AG09319 (cell line): ENCODE results near the gene MRPL55.

ENCODE experiments used
- DNase-seq: peaks from one replicate; pipeline ENCODE4 v3.0.0-alpha.2; 2010; ENCODE audit warnings: low read depth; ENCODE audit errors: extremely low read depth
- TF ChIP-seq, protein P1 (sequence below): IDR thresholded peaks from 2 replicates; pipeline ENCODE4 v1.5.1; 2011; ENCODE audit warnings: low read depth, mild to moderate bottlenecking, inconsistent platforms, low read length, moderate library complexity

The MRPL55 gene

DNA sequence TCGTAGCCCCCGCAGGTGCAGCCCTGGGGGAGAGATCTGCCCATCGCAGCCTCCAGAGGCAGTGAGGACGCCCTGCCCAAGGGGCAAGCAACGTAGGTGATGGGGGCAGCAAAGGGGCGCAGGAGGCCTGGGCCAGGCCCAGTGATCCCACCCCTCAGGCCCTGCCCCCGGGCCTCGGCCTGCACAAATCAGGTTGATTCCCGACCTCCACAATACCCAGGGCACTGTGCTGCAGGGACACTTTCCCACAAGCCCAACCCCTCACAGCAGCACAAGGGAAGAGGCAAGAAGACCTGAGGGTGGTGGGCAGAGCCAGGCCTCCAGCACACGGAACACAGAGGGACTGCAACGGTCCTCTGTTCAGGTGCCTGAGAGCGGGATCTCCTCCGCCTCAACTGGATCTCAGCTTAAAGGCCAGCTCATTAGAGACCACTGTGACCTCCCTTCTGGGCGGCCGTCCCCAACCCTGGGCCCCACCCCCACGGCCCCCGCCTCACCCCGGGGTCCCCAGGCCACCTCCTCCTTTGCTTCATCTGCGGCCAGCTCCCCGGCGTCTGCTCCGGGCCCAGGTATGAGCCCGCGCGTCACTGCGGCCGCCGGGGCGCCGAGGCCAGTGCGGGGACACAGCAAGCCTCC lies 27.4 kb downstream of the MRPL55 start:
- no peak for DNase-seq
- TF ChIP-seq, protein P1, sequence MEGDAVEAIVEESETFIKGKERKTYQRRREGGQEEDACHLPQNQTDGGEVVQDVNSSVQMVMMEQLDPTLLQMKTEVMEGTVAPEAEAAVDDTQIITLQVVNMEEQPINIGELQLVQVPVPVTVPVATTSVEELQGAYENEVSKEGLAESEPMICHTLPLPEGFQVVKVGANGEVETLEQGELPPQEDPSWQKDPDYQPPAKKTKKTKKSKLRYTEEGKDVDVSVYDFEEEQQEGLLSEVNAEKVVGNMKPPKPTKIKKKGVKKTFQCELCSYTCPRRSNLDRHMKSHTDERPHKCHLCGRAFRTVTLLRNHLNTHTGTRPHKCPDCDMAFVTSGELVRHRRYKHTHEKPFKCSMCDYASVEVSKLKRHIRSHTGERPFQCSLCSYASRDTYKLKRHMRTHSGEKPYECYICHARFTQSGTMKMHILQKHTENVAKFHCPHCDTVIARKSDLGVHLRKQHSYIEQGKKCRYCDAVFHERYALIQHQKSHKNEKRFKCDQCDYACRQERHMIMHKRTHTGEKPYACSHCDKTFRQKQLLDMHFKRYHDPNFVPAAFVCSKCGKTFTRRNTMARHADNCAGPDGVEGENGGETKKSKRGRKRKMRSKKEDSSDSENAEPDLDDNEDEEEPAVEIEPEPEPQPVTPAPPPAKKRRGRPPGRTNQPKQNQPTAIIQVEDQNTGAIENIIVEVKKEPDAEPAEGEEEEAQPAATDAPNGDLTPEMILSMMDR: no peak

DNA sequence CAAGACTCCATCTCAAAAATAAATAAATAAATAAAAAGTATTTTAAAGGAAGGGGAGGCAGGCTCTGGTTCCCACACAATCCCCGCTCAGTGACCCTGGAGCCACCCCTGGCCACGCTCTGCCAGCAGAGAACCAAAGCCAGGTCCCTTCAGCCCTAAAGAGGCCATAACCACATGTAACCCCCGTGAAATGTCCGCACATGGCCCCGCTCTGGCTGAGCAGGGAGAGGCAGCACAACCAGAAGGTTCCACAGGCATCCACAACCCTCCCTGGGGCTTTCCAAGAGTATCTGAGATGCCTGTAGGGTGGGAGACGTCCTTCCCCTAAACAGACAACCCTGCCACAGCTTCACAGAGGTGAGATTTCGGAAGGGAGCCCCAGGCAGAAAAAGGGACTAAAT lies 28.0 kb downstream of the MRPL55 start:
- no peak for DNase-seq

DNA sequence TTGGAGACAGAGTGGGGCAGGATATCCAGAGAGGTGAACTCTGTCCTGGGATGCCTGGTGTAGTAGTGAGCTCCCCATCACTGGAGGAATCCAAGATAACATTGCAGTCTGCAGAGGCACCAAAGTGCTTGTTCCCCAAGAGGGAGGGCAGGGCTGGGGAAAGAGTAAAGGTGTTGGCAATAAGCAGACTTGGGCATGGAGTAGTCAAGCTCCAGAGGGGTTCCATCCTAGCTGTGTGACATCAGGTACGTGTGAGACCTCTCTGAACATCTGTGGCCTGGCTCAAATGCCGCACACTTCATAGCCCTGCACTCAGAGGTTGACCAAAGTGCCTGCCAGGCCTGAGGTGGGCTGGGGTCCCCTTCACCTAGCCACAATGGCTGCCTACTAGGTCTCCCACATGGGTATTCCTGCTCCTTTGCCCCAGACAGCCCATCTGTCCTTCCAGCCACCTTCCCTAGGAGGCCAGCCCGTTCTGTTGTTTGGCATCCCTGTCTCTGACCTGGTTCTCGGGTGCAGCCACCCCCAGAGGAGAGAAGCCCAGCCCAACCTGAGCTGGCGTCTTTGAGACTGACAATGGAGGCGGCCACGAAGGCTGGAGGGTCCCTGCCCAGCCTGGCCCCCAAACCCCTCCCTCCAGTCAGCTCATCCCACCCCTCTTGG lies 29.4 kb downstream of the MRPL55 start:
- DNase-seq: no peak
- TF ChIP-seq, protein P1: no peak

More for the DNA sequence above, 28.0 kb downstream of the MRPL55 start:
- TF ChIP-seq, protein P1: no peak

DNA sequence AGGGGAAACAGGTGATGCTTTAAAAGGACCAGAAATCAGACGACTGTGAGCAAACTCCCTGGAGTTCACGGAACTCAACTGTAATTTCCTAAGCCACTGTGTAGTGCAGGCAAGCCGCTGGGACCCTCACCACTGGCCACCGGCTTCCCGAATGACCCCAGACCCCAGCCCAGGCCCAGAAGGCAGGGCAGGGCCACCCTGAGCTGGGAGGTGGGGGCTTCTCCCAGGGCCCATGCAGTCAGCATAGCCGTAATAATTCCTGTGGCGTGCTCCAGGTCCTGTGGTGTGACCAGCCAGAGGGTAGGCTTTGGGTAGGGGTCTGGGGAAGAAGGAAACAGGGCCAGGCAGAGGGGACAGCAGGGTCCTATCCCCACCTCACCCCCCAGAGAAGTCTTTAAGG lies 30.1 kb downstream of the MRPL55 start:
- DNase-seq: no peak
- TF ChIP-seq, protein P1: no peak

DNA sequence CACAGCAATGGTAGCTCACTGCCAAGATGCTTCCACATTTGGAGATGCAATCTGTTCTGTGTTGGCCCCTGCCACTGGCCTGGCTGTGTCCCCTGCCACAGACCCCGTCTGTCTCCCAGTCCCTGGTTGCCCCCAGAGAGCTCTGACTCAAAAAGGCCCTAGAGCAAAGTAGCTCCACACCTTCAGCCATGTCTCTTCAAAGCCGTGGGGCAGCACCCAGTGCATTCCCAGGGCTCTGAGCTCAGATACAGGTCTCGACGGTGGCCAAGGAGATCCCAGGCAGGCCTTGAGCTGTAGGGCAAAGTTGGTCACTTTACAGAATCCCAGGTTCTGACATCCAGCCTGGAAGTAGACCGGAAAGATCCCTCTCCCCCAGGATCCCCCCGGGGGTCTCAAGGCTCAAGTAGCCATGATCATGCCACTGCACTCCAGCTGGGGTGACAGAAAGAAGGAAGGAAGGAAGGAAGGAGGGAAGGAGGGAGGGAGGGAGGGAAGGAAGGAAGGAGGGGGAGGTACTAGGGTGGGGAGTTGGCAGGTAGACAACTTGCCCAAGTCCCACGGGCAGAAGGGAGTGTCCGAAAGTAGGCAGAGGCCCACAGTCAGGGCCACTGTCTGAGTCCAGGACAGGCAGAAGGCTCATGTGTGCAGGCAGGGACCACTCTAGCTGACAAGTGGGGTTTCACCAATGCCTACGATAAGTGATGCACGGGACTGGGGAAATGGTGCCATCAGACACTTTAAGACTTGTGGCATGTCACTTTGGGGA lies 31.4 kb downstream of the MRPL55 start:
- DNase-seq: no peak
- TF ChIP-seq, protein P1: no peak

DNA sequence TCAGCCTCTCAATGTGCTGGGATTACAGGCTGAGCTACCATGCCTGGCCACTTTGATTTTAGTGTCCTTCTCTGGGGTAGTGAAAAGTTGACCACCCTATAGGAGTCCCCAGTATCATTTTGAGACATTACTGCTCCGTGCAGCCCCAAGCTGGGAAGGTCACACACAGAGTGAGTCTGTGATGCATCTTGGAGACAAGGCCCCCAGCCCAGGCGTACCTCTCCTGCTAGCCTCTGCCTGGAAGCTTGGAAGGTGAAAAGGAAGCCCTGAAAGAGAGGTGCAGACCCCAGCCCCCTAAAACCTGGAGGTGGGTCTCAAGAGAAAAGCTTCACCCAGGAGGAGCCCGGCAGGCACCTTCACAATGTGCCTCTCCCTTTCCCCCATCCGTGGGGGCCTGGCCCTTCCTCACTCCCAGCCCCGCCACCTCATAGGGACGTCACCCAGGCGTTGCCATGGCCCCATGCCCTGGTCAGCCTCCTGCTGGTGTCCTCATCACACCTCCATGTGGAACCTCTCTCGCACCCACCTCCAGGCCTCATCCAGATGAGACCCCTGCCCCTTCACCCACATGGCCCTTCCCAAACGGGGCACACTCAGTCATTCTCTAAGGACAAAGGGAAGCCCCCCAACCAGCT lies 32.2 kb downstream of the MRPL55 start:
- DNase-seq: no peak
- TF ChIP-seq, protein P1: no peak
